A673 (cell line): Measurements from ENCODE around the gene IGFBP1.

Experiments used
- EZH2 ChIP-seq: fragments of 200-600 bp; sonication (generic); IDR thresholded peaks from 2 replicates; pipeline ENCODE4 v1.6.1; 2017; ENCODE audit warnings: borderline replicate concordance, low read depth, mild to moderate bottlenecking, mixed read lengths, antibody characterized with exemption, low read length; ENCODE audit not compliant: poor library complexity, severe bottlenecking
- TF ChIP-seq, protein P1 (sequence below): fragments of 300-800, 200-600 bp; sonication (generic); conservative IDR thresholded peaks from 2 replicates; pipeline ENCODE4 v1.5.1; 2017; ENCODE audit warnings: low read depth, mild to moderate bottlenecking, antibody characterized with exemption, low read length, moderate library complexity, mixed read lengths

DNA sequence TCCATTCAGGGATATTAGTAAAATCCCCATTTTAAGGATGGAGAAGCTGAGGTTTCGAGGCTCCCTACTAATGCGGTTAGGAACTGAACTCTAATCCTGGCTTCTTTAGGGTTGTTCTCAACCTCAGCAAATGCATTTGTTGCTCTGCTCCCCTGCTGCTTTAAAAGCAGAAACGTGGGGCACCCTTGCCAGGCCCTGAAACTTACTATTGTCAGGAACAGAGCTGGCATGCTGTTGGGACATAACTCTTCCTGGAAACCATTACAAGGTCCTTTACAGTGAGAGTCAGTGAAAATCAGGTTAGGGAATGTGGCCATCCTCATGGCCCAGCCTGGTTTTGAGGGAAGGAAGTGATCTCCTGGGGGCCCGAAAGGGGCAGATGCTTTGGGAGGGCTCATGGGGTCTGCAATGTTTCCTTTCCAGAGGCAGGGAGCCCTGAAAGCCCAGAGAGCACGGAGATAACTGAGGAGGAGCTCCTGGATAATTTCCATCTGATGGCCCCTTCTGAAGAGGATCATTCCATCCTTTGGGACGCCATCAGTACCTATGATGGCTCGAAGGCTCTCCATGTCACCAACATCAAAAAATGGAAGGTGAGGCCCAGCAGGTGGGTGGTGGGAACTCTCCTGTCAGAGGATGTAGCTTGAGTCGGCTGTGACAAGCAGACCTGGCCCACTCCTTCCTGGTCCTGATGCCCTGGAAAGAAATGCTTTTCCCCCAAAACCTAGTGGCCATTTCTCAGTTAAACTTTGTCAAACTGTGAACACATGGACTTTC is 2.0 kb downstream of the IGFBP1 start:
- TF ChIP-seq, protein P1, sequence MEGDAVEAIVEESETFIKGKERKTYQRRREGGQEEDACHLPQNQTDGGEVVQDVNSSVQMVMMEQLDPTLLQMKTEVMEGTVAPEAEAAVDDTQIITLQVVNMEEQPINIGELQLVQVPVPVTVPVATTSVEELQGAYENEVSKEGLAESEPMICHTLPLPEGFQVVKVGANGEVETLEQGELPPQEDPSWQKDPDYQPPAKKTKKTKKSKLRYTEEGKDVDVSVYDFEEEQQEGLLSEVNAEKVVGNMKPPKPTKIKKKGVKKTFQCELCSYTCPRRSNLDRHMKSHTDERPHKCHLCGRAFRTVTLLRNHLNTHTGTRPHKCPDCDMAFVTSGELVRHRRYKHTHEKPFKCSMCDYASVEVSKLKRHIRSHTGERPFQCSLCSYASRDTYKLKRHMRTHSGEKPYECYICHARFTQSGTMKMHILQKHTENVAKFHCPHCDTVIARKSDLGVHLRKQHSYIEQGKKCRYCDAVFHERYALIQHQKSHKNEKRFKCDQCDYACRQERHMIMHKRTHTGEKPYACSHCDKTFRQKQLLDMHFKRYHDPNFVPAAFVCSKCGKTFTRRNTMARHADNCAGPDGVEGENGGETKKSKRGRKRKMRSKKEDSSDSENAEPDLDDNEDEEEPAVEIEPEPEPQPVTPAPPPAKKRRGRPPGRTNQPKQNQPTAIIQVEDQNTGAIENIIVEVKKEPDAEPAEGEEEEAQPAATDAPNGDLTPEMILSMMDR, result no peak
- no peak for TF ChIP-seq EZH2
